ENCODE data around the gene FUT4. TPM values are rescaled to one million over a fixed set of nuclear protein-coding genes. Genes with fewer than 3 reads are reported as not detected.
"Not testable (repeated sequence)": the region's sequence is repeated elsewhere in the genome, so short reads cannot be mapped to it uniquely, and the experiment has no call there.

FUT4 gene
- total RNA-seq, 3 donors from 2014 or later: 7.6 to 8.2 (median 7.9) TPM

DNA sequence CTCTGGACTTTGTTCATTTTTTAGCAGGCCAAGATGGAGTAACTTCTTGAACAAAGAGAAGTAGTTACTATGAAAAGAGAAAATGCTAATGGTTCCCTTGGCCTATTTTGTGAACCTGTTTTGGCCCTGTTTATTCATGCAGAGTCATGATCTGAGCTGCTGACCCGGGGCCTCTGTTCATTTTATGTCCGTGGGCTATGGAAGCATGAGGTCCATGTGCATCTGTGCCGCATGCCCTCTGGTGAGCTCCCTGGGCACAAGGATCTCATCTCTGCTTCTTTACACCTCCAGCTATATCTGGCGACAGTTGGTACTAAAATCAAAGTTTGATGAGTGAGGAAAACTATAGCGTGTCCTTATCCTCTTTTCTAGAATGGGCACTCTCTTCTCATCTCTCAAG, 24.5 kb downstream of the FUT4 start:
- Mint-ChIP-seq H3K27me3 (ENCODE audit: low read depth) (no peaks in the 10 kb centered on the region), H3K4me1 (ENCODE audit: low read depth) (no peaks in the 10 kb centered on the region), H3K4me3 (no peak overlapping the region), H3K36me3 (ENCODE audit: insufficient read depth) (no peaks in the 10 kb centered on the region), H3K9me3 (no peaks in the 10 kb centered on the region)
- ATAC-seq (no peak), DNase-seq (no peak)

DNA sequence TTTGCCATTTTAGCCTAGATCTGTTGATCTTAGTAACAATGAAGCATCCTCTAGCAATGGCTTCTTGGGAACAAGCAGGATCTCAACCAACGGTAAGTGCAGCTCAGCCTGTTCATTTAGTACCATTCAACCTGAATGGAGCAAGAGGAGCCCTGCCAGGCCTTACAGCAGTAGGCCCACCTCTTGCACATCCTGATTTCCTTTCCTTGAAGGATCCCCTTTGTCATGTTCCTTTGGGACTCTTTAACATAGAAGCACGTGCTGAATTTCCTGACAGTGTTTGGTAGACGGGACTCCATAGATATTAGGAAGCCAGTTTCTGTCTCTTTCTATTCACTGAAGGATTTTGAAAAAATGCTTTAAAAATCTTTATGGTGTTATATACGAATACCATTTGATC, 25.0 kb downstream of the FUT4 start:
- H3K4me3 Mint-ChIP-seq: no peak overlapping the region
- H3K9me3 Mint-ChIP-seq: no peaks in the 10 kb centered on the region
- no peaks in the 10 kb centered on the region for H3K27me3 Mint-ChIP-seq (ENCODE audit: low read depth)
- ATAC-seq: no peak
- no peaks in the 10 kb centered on the region for H3K36me3 Mint-ChIP-seq (ENCODE audit: insufficient read depth)
- no peaks in the 10 kb centered on the region for H3K4me1 Mint-ChIP-seq (ENCODE audit: low read depth)
- no peak for DNase-seq

DNA sequence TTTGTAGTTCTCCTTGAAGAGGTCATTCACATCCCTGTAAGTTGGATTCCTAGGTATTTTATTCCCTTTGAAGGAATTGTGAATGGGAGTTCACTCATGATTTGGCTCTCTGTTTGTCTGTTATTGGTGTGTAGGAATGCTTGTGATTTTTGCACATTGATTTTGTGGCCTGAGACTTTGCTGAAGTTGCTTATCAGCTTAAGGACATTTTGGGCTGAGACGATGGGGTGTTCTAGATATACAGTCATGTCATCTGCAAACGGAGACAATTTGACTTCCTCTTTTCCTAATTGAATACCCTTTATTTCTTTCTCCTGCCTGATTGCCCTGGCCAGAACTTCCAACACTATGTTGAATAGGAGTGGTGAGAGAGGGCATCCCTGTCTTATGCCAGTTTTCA, 29.3 kb downstream of the FUT4 start:
- ATAC-seq; H3K27me3 Mint-ChIP-seq (ENCODE audit: low read depth); H3K4me3 Mint-ChIP-seq; H3K9me3 Mint-ChIP-seq; H3K36me3 Mint-ChIP-seq (ENCODE audit: insufficient read depth); H3K4me1 Mint-ChIP-seq (ENCODE audit: low read depth); DNase-seq: not testable (repeated sequence)

DNA sequence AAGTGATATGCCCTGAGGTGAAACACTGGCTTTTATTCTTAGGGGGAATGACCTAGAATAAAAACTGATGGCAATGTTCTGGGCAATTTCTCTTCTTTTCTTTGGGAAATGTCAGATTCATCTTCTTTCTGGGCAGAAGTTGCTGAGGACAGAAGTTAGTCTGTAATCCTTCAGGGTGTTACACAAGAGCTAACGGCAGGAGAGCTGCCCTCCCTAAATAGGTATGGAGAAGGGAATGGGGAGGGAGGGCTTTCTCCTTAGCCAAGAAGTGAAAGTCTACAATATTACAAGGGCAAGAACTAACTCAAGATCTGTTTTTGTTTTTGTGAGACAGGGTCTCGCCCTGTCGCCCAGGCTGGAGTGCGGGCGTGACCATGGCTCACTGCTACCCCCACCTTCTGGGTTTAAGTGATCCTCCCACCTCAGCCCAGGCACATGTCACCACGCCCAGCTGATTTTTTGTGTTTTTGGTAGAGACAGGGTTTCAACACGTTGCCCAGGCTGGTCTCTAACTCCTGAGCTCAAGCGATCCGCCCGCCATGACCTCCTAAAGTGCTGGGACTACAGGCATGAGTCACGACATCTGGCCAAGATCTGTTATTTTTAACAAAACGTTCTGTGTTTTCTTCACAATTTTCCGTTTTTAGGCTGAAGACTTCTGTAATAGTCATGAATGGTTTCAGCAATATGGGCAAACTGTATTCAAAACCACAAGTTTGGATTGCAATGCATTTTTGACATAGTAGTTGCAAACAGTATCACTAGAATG, 30.7 kb downstream of the FUT4 start:
- H3K4me3 Mint-ChIP-seq: no peak overlapping the region
- H3K4me1 Mint-ChIP-seq (ENCODE audit: low read depth): no peaks in the 10 kb centered on the region
- no peaks in the 10 kb centered on the region for H3K27me3 Mint-ChIP-seq (ENCODE audit: low read depth)
- no peaks in the 10 kb centered on the region for H3K9me3 Mint-ChIP-seq
- H3K36me3 Mint-ChIP-seq (ENCODE audit: insufficient read depth): no peaks in the 10 kb centered on the region
- no peak for ATAC-seq
- no peak for DNase-seq

DNA sequence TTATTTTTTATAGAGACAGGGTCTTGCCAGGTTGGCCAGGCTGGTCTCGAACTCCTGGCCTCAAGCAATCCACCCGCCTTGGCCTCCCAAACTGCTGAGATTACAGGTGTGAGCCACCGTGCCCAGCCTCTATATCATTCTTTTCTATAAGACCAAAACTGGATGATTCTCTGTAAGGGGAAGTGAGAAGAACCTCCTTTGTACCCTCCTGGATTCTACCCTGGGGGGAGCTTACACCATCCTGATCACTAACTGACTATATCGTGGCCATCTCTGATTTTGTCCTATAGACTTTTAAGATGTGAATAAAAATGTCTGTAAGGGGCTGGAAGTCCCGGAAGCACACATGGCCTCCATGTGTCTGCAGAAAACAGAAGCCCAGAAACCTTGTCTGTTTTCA, 32.6 kb downstream of the FUT4 start:
- Mint-ChIP-seq H3K4me1 (ENCODE audit: low read depth) (no peaks in the 10 kb centered on the region), H3K36me3 (ENCODE audit: insufficient read depth) (no peaks in the 10 kb centered on the region), H3K4me3 (no peak overlapping the region)

DNA sequence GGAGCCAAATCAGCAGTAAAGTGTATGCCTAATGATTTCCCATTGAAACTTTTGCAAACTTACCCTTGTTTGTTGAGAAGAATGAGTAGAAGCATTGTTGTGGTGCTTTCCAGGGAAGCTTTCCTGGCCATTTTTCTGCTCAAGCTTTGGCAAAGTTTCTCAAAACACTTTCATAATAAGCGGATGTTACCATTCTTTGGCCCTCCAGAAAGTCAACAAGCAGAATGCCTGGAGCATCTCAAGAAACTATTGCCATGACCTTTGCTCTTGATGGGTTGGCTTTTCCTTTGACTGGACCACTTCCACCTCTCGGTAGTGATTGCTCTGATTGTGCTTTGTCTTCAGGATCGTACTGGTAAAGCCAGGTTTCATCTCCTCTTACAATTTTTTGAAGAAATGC, 34.1 kb downstream of the FUT4 start:
- no peak for DNase-seq
- ATAC-seq: no peak
- Mint-ChIP-seq H3K36me3 (ENCODE audit: insufficient read depth) (no peaks in the 10 kb centered on the region), H3K4me3 (no peak overlapping the region), H3K4me1 (ENCODE audit: low read depth) (no peaks in the 10 kb centered on the region), H3K27me3 (ENCODE audit: low read depth) (no peaks in the 10 kb centered on the region), H3K9me3 (no peaks in the 10 kb centered on the region)

More for the DNA sequence above, 32.6 kb downstream of the FUT4 start:
- DNase-seq (no peak), ATAC-seq (no peak)
- Mint-ChIP-seq H3K27me3 (ENCODE audit: low read depth) (no peaks in the 10 kb centered on the region), H3K9me3 (no peaks in the 10 kb centered on the region)

DNA sequence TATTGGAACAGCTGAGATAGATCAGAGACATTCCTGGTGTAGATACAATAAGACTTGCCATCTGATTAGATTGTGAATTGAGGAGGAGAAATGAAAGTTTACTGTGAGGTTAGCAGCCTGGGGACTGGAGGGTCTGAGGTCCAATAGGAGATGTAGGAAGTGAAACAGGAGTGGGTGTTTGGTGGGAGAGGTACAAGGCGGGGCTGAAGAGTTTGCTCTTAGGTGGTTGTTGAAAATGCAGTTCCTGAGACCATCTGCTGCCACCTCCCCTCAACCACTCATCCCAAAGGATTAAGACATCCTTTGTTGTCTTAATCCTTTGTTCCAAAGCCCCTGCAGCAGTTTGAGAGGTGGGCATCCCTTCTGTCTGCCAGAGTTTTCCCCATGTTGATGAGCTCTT, 38.2 kb downstream of the FUT4 start:
- Mint-ChIP-seq H3K4me1 (ENCODE audit: low read depth) (no peaks in the 10 kb centered on the region), H3K36me3 (ENCODE audit: insufficient read depth) (no peaks in the 10 kb centered on the region), H3K9me3 (no peaks in the 10 kb centered on the region), H3K27me3 (ENCODE audit: low read depth) (no peaks in the 10 kb centered on the region), H3K4me3 (no peak overlapping the region)
- ATAC-seq (no peak), DNase-seq (no peak)

DNA sequence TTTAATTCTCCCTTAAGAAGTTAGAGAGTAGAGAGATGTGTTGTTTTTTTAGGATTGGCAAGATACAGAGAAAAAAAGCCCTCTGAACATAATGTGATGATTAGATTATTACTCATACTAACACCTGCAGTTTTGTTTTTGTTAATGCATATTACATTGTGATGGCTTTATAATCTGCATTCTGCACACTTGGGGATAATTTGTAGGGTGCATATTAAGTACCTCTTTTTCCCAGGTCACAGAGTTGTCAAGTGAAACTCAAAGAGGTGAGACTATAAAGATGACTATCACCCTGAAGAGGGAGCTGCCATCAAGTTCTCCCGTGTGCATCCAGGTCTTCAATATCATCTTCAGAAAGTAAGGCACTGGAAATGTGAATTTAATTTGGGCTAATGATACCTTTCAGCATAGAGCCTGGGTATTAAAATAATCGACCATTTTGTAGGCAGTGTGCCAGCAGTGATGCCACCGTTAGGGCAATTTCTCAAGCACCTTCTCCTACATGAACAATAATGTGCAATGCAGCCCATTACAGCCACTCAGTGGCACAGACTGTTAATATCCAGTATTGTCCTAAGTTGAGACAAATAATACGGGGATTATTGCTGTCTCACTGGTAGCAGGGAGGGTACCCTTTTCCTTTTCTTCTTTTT, 39.6 kb downstream of the FUT4 start:
- Mint-ChIP-seq H3K36me3 (ENCODE audit: insufficient read depth) (no peaks in the 10 kb centered on the region), H3K9me3 (no peaks in the 10 kb centered on the region), H3K27me3 (ENCODE audit: low read depth) (no peaks in the 10 kb centered on the region), H3K4me1 (ENCODE audit: low read depth) (no peaks in the 10 kb centered on the region), H3K4me3 (no peak overlapping the region)
- peak; percentile 57 to 65 for ATAC-seq
- DNase-seq: no peak

DNA sequence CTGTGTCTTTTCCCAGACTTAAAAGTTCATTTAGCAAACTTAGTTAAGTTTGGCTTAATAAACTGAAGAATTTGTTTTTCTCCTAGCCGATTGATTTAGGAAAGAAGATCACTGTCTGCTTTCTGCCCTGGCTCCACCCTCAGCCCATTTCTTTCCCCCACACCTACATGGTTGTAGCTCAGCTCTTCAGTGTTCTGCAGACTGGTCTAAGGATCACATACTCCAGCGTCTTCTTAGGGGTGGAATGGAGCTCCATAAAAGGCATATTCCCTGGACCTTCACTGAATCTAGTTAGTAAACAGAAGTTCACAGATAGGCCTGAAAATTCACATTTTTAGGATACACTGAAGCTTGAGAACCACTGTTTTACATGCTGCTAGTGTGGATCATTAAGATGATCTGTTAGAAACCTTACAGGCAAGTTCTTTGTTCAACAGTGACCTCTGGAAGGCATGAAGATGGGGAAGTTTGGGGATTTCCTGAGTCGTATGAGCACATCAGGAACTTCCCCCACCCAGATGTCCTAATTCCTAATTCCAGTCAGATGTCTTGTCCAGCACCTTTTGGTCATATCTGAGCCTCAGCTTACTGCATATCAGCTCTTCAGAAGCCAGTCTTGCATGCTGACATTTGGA, 40.3 kb downstream of the FUT4 start:
- DNase-seq (no peak), ATAC-seq (no peak)
- no peaks in the 10 kb centered on the region for H3K4me1 Mint-ChIP-seq (ENCODE audit: low read depth)
- no peaks in the 10 kb centered on the region for H3K36me3 Mint-ChIP-seq (ENCODE audit: insufficient read depth)
- no peak overlapping the region for H3K4me3 Mint-ChIP-seq
- H3K9me3 Mint-ChIP-seq: no peaks in the 10 kb centered on the region
- H3K27me3 Mint-ChIP-seq (ENCODE audit: low read depth): no peaks in the 10 kb centered on the region

DNA sequence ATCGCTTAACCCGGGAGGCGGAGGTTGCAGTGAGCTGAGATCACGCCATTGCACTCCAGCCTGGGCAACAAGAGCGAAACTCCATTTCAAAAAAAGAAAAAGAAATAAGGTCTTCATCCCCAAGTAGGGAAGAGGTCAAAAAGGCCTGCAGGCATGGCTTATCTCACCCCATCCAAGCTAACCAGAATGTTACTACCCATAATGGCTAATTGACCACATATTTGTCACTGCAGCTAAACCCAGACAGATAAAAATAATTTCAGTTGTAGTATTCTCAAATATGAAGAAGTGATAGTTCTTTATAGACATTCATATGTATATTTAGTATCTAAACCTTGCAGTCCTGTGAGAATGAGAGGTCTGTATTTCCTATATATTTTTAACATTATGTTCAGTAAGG, 41.3 kb downstream of the FUT4 start:
- no peaks in the 10 kb centered on the region for H3K4me1 Mint-ChIP-seq (ENCODE audit: low read depth)
- no peaks in the 10 kb centered on the region for H3K27me3 Mint-ChIP-seq (ENCODE audit: low read depth)
- no peaks in the 10 kb centered on the region for H3K9me3 Mint-ChIP-seq
- H3K36me3 Mint-ChIP-seq (ENCODE audit: insufficient read depth): no peaks in the 10 kb centered on the region
- no peak for ATAC-seq
- H3K4me3 Mint-ChIP-seq: no peak overlapping the region
- no peak for DNase-seq

DNA sequence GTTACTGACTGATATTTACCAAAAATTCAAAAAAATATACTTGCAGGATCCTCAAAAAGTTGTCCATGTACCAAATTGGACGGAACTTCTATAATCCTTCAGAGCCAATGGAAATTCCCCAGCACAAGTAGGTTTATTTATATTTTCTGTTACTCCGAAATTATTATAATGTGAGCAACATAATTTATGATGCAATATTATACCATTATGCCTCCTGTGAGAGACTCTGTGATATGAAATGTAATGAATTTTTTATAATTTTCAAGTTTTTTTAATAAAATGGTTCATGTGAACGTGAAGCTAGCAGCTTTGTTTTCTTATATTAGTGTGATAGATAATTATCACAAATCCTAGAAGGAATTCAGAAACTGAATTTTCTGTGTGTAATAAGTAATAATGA, 41.7 kb downstream of the FUT4 start:
- Mint-ChIP-seq H3K9me3 (no peaks in the 10 kb centered on the region), H3K4me3 (no peak overlapping the region)
- ATAC-seq: no peak

DNA sequence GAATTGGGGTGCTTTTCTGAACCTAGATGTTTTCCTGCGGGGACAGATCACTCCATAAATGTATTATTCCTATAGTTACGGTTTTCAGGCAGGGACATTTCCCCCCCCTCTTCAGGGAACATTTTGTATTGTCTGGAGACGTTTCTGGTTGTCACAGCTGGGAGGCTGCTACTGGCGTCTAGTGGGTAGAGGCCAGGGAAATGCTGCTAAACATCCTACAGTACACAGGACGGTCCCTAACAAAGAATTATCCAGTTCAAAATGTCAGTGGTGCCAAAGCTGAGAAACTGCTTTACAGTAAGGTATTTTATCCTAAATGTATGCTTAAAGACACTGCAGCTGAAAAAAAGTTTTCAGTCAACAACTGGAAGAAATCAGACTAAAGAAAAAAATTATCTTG, 42.8 kb downstream of the FUT4 start:
- DNase-seq: no peak
- Mint-ChIP-seq H3K4me1 (ENCODE audit: low read depth) (no peaks in the 10 kb centered on the region), H3K36me3 (ENCODE audit: insufficient read depth) (no peaks in the 10 kb centered on the region)

More for the DNA sequence above, 41.7 kb downstream of the FUT4 start:
- Mint-ChIP-seq H3K36me3 (ENCODE audit: insufficient read depth) (no peaks in the 10 kb centered on the region), H3K4me1 (ENCODE audit: low read depth) (no peaks in the 10 kb centered on the region), H3K27me3 (ENCODE audit: low read depth) (no peaks in the 10 kb centered on the region)
- DNase-seq: no peak

DNA sequence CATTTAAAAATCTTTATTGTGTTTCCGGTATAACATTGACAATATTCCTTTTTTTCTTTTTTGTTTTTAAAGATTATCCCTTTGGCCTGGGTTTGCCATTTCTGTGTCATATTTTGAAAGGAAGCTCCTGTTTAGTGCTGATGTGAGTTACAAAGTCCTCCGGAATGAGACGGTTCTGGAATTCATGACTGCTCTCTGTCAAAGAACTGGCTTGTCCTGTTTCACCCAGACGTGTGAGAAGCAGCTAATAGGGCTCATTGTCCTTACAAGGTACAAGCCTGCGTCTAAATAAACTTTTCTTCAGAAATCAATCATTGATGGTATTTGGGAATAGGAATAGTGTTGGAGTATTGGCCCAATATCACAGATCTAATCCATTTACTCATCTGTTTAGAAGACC, 43.3 kb downstream of the FUT4 start:
- Mint-ChIP-seq H3K36me3 (ENCODE audit: insufficient read depth) (no peaks in the 10 kb centered on the region), H3K27me3 (ENCODE audit: low read depth) (no peaks in the 10 kb centered on the region), H3K4me3 (no peak overlapping the region), H3K9me3 (no peaks in the 10 kb centered on the region), H3K4me1 (ENCODE audit: low read depth) (no peaks in the 10 kb centered on the region)
- no peak for ATAC-seq
- no peak for DNase-seq

More for the DNA sequence above, 42.8 kb downstream of the FUT4 start:
- Mint-ChIP-seq H3K9me3 (no peaks in the 10 kb centered on the region), H3K4me3 (no peak overlapping the region), H3K27me3 (ENCODE audit: low read depth) (no peaks in the 10 kb centered on the region)
- no peak for ATAC-seq

DNA sequence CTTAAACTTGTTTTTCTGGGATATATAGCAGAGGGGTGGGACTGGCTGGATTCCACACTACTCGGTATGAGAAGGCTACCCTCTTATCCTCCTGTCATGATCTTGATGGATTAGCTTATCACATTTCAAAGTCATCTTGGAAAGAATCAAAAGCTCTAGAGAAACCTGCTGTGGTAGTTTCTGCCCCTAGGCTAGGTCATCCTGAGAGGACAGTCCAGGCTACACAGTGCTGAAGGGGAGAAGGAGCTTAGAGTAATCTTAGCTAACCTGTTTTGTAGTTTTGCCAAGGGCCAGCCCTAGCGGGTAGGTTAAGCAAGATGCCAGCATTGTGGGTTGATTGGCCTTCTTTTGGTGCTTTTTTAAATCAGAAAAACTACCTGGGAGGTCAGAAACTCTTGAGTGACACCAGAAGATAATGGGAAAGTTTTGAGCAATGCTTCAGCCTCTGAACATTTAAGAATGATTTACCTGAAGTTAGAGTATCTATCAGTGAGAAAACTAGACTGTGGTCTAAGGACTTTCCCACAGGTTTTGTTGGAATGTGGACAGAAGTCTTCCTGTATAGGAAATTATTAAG, 44.7 kb downstream of the FUT4 start:
- Mint-ChIP-seq H3K4me1 (ENCODE audit: low read depth) (no peaks in the 10 kb centered on the region), H3K9me3 (no peaks in the 10 kb centered on the region), H3K36me3 (ENCODE audit: insufficient read depth) (no peaks in the 10 kb centered on the region), H3K4me3 (no peak overlapping the region), H3K27me3 (ENCODE audit: low read depth) (no peaks in the 10 kb centered on the region)
- DNase-seq: no peak
- no peak for ATAC-seq

Measured in activated T-cell treated with anti-CD3 and anti-CD28 coated beads, Interleukin-2, amount 50 U/mL, for 4 hours (primary cell).